Inferior parietal cortex (tissue), 1 donor: ENCODE measurements around the gene CAV2.

Experiments
- DNase-seq: peaks from one replicate; pipeline ENCODE4 v3.0.0-alpha.2; 2016; ENCODE audit errors: extremely low spot score

Gene CAV2

GRCh38 chr7:116524609-116525297 is 25.2 kb downstream of the CAV2 start, which contains the start of gene CAV1:
TSS of gene CAV1 (plus strand) at chr7:116525036. CDS start at chr7:116525063, 27 bp downstream.
- peak; percentile 26 for DNase-seq

- DNase-seq: no peak
Measured at GRCh38 chr7:116525298-116525912, 25.9 kb downstream of the CAV2 start.

GRCh38 chr7:116525913-116526861 is 26.6 kb downstream of the CAV2 start:
- peak; percentile 36 for DNase-seq

- DNase-seq: no peak
Measured at GRCh38 chr7:116526897-116527296, 27.4 kb downstream of the CAV2 start.

- no peak for DNase-seq
Measured at GRCh38 chr7:116527521-116527920, 28.0 kb downstream of the CAV2 start.

- DNase-seq: no peak
Measured at GRCh38 chr7:116528008-116528789, 28.7 kb downstream of the CAV2 start.

- no peak for DNase-seq
Measured at GRCh38 chr7:116529250-116529649, 29.7 kb downstream of the CAV2 start.

- DNase-seq: no peak
Measured at GRCh38 chr7:116530107-116530820, 30.7 kb downstream of the CAV2 start.

GRCh38 chr7:116532102-116532688 is 32.7 kb downstream of the CAV2 start:
- no peak for DNase-seq

GRCh38 chr7:116534790-116535189 is 35.3 kb downstream of the CAV2 start:
- no peak for DNase-seq

- DNase-seq: no peak
Measured at GRCh38 chr7:116535416-116535815, 35.9 kb downstream of the CAV2 start.

- no peak for DNase-seq
Measured at GRCh38 chr7:116538138-116538537, 38.6 kb downstream of the CAV2 start.

- DNase-seq: no peak
Measured at GRCh38 chr7:116539879-116540278, 40.3 kb downstream of the CAV2 start.

- DNase-seq: no peak
Measured at GRCh38 chr7:116540743-116541142, 41.2 kb downstream of the CAV2 start.

- DNase-seq: no peak
Measured at GRCh38 chr7:116541951-116542350, 42.4 kb downstream of the CAV2 start.

GRCh38 chr7:116542618-116543017 is 43.1 kb downstream of the CAV2 start:
- no peak for DNase-seq

GRCh38 chr7:116543664-116544063 is 44.1 kb downstream of the CAV2 start:
- DNase-seq: no peak

- no peak for DNase-seq
Measured at GRCh38 chr7:116544487-116544886, 44.9 kb downstream of the CAV2 start.

GRCh38 chr7:116545411-116545993 is 46.0 kb downstream of the CAV2 start:
- no peak for DNase-seq

- DNase-seq: no peak
Measured at GRCh38 chr7:116546054-116546453, 46.5 kb downstream of the CAV2 start.
